GM18526 (cell line): ENCODE results near the gene PTPRT.

Experiments
- POLR2A ChIP-seq: IDR thresholded peaks from 3 replicates; pipeline ENCODE4 v1.6.1; 2011; ENCODE audit not compliant: insufficient read length; ENCODE audit errors: extremely low read depth

The PTPRT gene

GRCh38 chr20:42074944-42075343 lies 1114.8 kb downstream of the PTPRT start:
- TF ChIP-seq POLR2A = no peak

- no peak for TF ChIP-seq POLR2A
These were observed 1122.1 kb downstream of the PTPRT start for GRCh38 chr20:42067596-42067995.

GRCh38 chr20:42067174-42067573 lies 1122.5 kb downstream of the PTPRT start:
- TF ChIP-seq POLR2A = no peak

- TF ChIP-seq POLR2A = no peak
These were observed 1126.6 kb downstream of the PTPRT start for GRCh38 chr20:42063141-42063540.

GRCh38 chr20:42053350-42053749 lies 1136.4 kb downstream of the PTPRT start:
- TF ChIP-seq POLR2A = no peak

GRCh38 chr20:42051921-42052320 lies 1137.8 kb downstream of the PTPRT start:
- TF ChIP-seq POLR2A = no peak

GRCh38 chr20:42046371-42047085 lies 1143.2 kb downstream of the PTPRT start:
- TF ChIP-seq POLR2A = no peak

GRCh38 chr20:42043921-42044320 lies 1145.8 kb downstream of the PTPRT start:
- TF ChIP-seq POLR2A = no peak

- TF ChIP-seq POLR2A = no peak
These were observed 1148.6 kb downstream of the PTPRT start for GRCh38 chr20:42041000-42041565.

GRCh38 chr20:42027746-42028268 lies 1161.9 kb downstream of the PTPRT start:
- TF ChIP-seq POLR2A = no peak

DNA sequence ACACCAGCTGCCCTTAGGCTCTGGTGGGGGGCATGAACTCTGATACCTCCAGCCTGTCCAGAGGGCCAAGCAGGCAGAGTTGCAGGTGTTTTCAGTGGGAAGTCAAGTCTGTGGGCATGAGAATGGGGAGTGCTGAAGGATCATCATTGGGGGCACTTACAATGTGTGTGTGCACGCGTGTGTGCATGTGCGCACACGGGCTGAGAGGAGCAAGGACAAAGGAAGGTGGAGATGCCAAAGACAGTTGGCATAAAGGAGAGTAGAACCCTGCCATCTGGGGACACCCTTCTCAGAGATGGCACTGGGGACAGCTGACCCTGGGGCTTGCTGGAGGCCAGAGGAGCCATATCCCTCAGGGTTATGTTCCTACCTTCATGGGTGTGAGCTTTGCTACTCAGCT lies 1163.1 kb downstream of the PTPRT start:
- no peak for TF ChIP-seq POLR2A

- no peak for TF ChIP-seq POLR2A
These were observed 1165.1 kb downstream of the PTPRT start for GRCh38 chr20:42024653-42025052.
